Measurements from ENCODE around the gene KRT82. TPM values are rescaled to one million over a fixed set of nuclear protein-coding genes. Genes with fewer than 3 reads are reported as not detected.

Gene KRT82
- total RNA-seq = not detected in 2 replicates

DNA sequence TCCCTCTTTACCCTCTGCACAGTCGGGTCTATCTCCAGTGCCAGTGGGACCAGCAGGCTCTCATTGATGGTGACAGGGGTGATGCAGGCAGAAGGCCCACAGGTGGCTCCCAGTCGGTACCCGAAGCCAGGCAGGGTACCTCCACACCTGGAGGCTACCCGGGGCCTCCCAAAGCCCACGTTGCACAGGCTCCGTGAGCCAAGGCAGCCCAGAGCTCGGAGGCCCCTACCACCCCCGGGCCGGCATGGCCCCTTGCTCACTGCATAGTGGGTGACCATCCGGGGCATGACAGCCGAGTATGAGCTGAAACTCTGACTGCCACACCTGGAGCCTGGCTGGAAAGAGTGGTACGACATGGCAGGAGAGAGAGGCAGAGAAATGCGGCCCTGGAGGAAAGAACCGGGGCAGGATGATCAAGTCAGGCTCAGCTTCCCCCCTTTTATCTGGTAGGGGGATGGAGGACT, at the start of gene KRT82:
KRT82 (minus strand) TSS at position 414 of the 464 bp plus-strand sequence; CDS start at position 356, 58 bp downstream.

DNA sequence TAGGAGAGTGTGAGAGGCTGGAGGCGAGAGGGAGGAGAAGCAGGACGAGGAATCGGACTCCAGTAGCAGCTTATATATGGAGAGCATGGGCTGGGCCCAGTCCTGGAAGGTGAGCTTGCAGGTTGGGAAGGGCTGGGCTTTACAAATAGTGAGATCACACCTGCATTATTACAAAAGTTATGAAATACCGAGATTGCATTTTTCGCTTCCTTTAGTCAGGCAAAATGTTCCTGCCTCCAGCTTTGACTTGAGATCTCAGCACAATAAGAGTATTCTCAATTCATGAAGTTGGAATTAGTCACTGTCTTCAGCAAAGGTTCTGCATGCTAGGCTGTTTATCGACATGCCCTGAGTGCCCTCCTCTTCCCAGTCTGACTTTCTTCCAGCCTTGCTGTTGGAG, 46.0 kb upstream of the KRT82 start, which contains the start of gene KRT6B:
KRT6B (minus strand) TSS at position 46 of the 400 bp plus-strand sequence. CDS start 68 bp downstream, outside the sequence.

DNA sequence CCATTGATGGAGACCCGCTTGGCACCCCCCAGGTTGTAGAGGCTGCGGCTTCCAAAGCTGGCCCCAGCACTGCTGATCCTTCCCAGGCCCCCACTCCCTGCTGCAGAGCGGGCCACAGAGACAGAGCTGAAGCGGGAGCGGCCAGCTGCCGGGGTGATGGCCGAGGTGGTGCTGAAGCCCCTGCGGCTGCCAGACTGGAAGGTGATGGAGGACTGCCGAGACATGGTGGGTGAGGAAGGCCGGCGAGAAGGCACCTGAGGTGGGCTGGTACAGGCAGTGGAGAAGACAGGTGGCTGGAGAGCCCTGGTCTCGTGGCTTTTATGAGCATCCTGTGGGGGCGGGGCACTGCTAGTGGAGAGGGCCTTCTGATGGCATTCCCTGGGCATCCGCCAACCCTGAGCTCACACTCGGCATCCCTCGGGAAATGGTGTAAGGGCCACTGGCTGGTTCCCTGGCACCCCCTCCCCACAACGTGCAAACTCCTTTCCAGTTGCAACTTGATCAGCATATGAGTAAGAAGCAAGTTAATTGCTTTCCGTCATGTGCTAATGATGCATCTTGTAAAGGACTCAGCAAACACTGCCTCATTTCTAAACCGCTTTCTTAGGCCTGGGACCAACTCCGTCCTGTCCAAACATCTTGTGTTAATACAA, 28.1 kb upstream of the KRT82 start, which contains the start of gene KRT75:
KRT75 (minus strand) TSS at position 291 of the 653 bp plus-strand sequence; CDS start at position 224, 67 bp downstream.

DNA sequence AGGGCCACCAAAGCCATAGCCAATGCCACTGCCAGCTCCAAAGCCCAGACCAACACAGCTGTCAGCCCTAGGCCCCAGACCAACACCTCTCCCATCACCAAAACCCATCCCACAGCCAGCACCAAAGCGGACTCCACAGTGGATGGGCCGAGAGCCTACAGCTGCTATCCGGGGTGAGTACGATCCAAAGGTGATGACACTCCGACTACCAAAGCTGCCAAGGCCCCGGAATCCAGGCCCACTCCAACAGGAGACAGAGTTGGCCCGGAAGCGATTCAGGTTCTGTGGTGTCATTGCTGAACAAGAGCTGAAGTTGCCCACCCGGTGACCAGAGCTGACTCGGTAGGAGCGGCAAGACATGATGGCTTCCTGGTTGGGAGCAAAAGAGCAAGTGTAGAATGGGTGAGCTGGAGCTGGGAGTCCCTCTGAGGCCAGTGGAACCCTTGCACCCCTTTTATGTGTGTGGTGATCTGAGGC, 20.9 kb downstream of the KRT82 start, which contains the start of gene KRT84:
KRT84 (minus strand) TSS at position 427 of the 477 bp plus-strand sequence; CDS start at position 360, 67 bp downstream.

DNA sequence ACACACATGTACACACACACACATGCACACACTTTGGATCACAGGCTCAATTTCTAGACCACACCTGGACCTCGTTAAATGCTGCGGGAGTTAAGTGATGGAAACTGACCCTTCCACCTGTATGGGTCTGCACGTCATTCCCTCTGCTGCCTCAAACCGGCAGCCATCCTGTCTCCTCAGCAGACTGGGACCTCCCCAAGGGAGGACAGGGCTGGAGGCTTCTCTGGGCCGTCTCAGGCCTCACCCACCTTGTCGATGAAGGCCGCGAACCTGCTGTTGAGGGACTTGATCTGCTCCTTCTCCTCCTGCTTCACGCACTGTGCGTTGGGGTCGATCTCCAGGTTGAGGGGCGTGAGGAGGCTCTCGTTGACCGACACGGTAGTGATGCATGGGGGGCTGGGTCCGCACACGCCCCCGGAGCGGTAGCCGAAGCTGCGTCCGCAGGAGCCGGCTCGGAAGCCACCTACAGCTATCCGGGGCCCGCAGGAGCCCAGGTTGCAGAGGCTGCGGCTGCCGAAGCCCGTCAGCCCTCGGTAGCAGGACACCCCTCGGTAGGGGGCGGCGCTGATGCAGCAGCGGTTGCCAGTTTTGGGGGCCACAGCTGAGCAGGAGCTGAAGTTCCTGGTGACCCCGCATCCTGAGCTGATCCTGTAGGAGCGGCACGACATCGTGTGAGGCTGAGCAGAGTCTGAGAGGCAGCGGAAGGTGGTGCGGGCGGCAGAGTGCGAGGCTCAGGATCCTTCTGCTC, 39.2 kb downstream of the KRT82 start, which contains the start of gene KRT85:
KRT85 (minus strand) TSS at position 744 of the 748 bp plus-strand sequence; CDS start at position 668, 76 bp downstream.

Other genes starting within 250 kb of the KRT82 start
- 0.44 TPM in 1 of 2 replicates, not detected in the other for gene KRT80, start 214.3 kb downstream of the KRT82 start, total RNA-seq
- gene KRT7, start 173.1 kb downstream of the KRT82 start, total RNA-seq = 7.8 and 8.7 TPM in 2 replicates
- not detected in 2 replicates for gene KRT86, start 131.7 kb downstream of the KRT82 start, total RNA-seq
- gene KRT81, start 114.8 kb downstream of the KRT82 start, total RNA-seq = 0.15 TPM in 1 of 2 replicates, not detected in the other
- gene KRT83, start 84.9 kb downstream of the KRT82 start, total RNA-seq = not detected in 2 replicates
- gene KRT85, start 38.9 kb downstream of the KRT82 start, total RNA-seq = not detected in 2 replicates
- not detected in 2 replicates for gene KRT84, start 20.7 kb downstream of the KRT82 start, total RNA-seq
- gene KRT75, start 28.0 kb upstream of the KRT82 start, total RNA-seq = not detected in 2 replicates
- not detected in 2 replicates for gene KRT6B, start 45.8 kb upstream of the KRT82 start, total RNA-seq
- gene KRT6C, start 67.5 kb upstream of the KRT82 start, total RNA-seq = not detected in 2 replicates
- under 0.01 TPM in 1 of 2 replicates, not detected in the other for gene KRT6A, start 86.9 kb upstream of the KRT82 start, total RNA-seq
- gene KRT5, start 114.1 kb upstream of the KRT82 start, total RNA-seq = 0.50 and 6.7 TPM in 2 replicates
- not detected in 2 replicates for gene KRT71, start 146.8 kb upstream of the KRT82 start, total RNA-seq
- not detected in 2 replicates for gene KRT74, start 167.5 kb upstream of the KRT82 start, total RNA-seq
- not detected in 2 replicates for gene KRT72, start 195.1 kb upstream of the KRT82 start, total RNA-seq
- not detected in 2 replicates for gene KRT73, start 212.2 kb upstream of the KRT82 start, total RNA-seq
- not detected in 2 replicates for gene KRT2, start 245.9 kb upstream of the KRT82 start, total RNA-seq